Measurements from ENCODE around the gene PCBD2. TPM values are rescaled to one million over a fixed set of nuclear protein-coding genes. Genes with fewer than 3 reads are reported as not detected.
"Not testable (repeated sequence)": the region's sequence is repeated elsewhere in the genome, so short reads cannot be mapped to it uniquely, and the experiment has no call there.

PCBD2 gene
- polyA plus RNA-seq, 1 experiment, result 3.3 TPM

- Histone ChIP-seq H3K4me3 (ENCODE audit: low read depth, low read length) (no peak overlapping the region), H3K27me3 (ENCODE audit: control insufficient read depth, insufficient read depth, low read length) (no peaks in the 10 kb centered on the region), H3K36me3 (ENCODE audit: control insufficient read depth, insufficient read depth, low read length) (no peaks in the 10 kb centered on the region)
- ChIA-PET CTCF (interaction anchor here (0.8 to 1.0 kb wide), 2 partner anchors 12 to 15 kb away, joined by 3 read pairs; no protein-coding TSS in a partner anchor), POLR2A (no interaction called here)
- TF ChIP-seq CTCF (IDR thresholded peaks at IDR 0.05; ENCODE audit: insufficient read depth, low read depth, low read length), result no peak
- DNase-seq (ENCODE audit: low read depth), result no peak
These were observed 91.0 kb downstream of the PCBD2 start for GRCh38 chr5:134995850-134996402.

GRCh38 chr5:134997015-134997414 is 92.1 kb downstream of the PCBD2 start:
- ChIA-PET POLR2A (no interaction called here), CTCF (no interaction called here)
- Histone ChIP-seq H3K27me3 (ENCODE audit: control insufficient read depth, insufficient read depth, low read length) (no peaks in the 10 kb centered on the region), H3K36me3 (ENCODE audit: control insufficient read depth, insufficient read depth, low read length) (no peaks in the 10 kb centered on the region), H3K4me3 (ENCODE audit: low read depth, low read length) (no peak overlapping the region)
- no peak for TF ChIP-seq CTCF (IDR thresholded peaks at IDR 0.05; ENCODE audit: insufficient read depth, low read depth, low read length)
- DNase-seq (ENCODE audit: low read depth), result no peak

GRCh38 chr5:134998068-134998467 is 93.1 kb downstream of the PCBD2 start:
- CTCF ChIA-PET, result not testable (repeated sequence)

GRCh38 chr5:135004376-135004775 is 99.4 kb downstream of the PCBD2 start:
- no peaks in the 10 kb centered on the region for H3K27me3 ChIP-seq (ENCODE audit: control insufficient read depth, insufficient read depth, low read length)
- no peak overlapping the region for H3K4me3 ChIP-seq (ENCODE audit: low read depth, low read length)
- CTCF ChIA-PET, result no interaction called here
- no peak for TF ChIP-seq CTCF (IDR thresholded peaks at IDR 0.05; ENCODE audit: insufficient read depth, low read depth, low read length)
- POLR2A ChIA-PET, result no interaction called here
- DNase-seq (ENCODE audit: low read depth), result no peak
- H3K36me3 ChIP-seq (ENCODE audit: control insufficient read depth, insufficient read depth, low read length), result no peaks in the 10 kb centered on the region

More at GRCh38 chr5:134998068-134998467, 93.1 kb downstream of the PCBD2 start:
- POLR2A ChIA-PET; DNase-seq (ENCODE audit: low read depth); H3K27me3 ChIP-seq (ENCODE audit: control insufficient read depth, insufficient read depth, low read length); H3K4me3 ChIP-seq (ENCODE audit: low read depth, low read length); H3K36me3 ChIP-seq (ENCODE audit: control insufficient read depth, insufficient read depth, low read length): not testable (repeated sequence)

- no peak for DNase-seq (ENCODE audit: low read depth)
- ChIA-PET POLR2A (no interaction called here), CTCF (interaction anchor here (1.7 kb wide), 1 partner anchor 187 kb away, joined by 3 read pairs; no protein-coding TSS in a partner anchor)
- H3K4me3 ChIP-seq (ENCODE audit: low read depth, low read length), result no peak overlapping the region
- TF ChIP-seq CTCF (IDR thresholded peaks at IDR 0.05; ENCODE audit: insufficient read depth, low read depth, low read length), result no peak
- H3K36me3 ChIP-seq (ENCODE audit: control insufficient read depth, insufficient read depth, low read length), result no peaks in the 10 kb centered on the region
- no peaks in the 10 kb centered on the region for H3K27me3 ChIP-seq (ENCODE audit: control insufficient read depth, insufficient read depth, low read length)
These were observed 100.1 kb downstream of the PCBD2 start for GRCh38 chr5:135005076-135005475.

GRCh38 chr5:135007305-135007704 is 102.4 kb downstream of the PCBD2 start:
- Histone ChIP-seq H3K27me3 (ENCODE audit: control insufficient read depth, insufficient read depth, low read length) (no peaks in the 10 kb centered on the region), H3K36me3 (ENCODE audit: control insufficient read depth, insufficient read depth, low read length) (no peaks in the 10 kb centered on the region), H3K4me3 (ENCODE audit: low read depth, low read length) (no peak overlapping the region)
- CTCF ChIA-PET, result interaction anchor here (0.8 to 1.1 kb wide), 2 partner anchors 11 to 337 kb away, joined by 3 read pairs; no protein-coding TSS in a partner anchor
- POLR2A ChIA-PET, result no interaction called here
- no peak for DNase-seq (ENCODE audit: low read depth)
- no peak for TF ChIP-seq CTCF (IDR thresholded peaks at IDR 0.05; ENCODE audit: insufficient read depth, low read depth, low read length)

Measured in BJ (cell line).